Sigmoid colon (tissue), 7 donors: ENCODE results near the gene RASSF1. TPM values are rescaled to one million over a fixed set of nuclear protein-coding genes. Genes with fewer than 3 reads are reported as not detected.

Experiments
- DNase-seq: peaks from one replicate; pipeline ENCODE4 v3.0.0-alpha.2; 2019
- H3K27ac ChIP-seq, 4 donors: fragments of 200-600 bp; sonication (generic); one replicate each; pipeline ENCODE4 v1.5.1; 2016 to 2019; ENCODE audit warnings: mild to moderate bottlenecking in 1 of 4
- H3K27me3 ChIP-seq, 3 donors: fragments of 200-600 bp; sonication (generic); one replicate each; pipeline ENCODE4 v1.5.1; 2019; ENCODE audit warnings: mild to moderate bottlenecking in 1 of 3
- H3K36me3 ChIP-seq, 4 donors: fragments of 200-600 bp; sonication (generic); one replicate each; pipeline ENCODE4 v1.5.1; 2016 to 2019
- H3K4me1 ChIP-seq, 4 donors: fragments of 200-600 bp; sonication (generic); one replicate each; pipeline ENCODE4 v1.5.1; 2017 to 2019
- H3K4me3 ChIP-seq, 4 donors: fragments of 200-600 bp; sonication (generic); one replicate each; pipeline ENCODE4 v1.5.1; 2017 to 2019; ENCODE audit warnings: mild to moderate bottlenecking in 2 of 4, moderate library complexity in 1 of 4
- H3K9me3 ChIP-seq, 4 donors: fragments of 200-600 bp in 3 of 4; sonication (generic) in 3 of 4; one replicate each; pipeline versions ENCODE4 v1.5.1 to v1.6.1; 2013 to 2019
- CTCF ChIP-seq, 4 experiments: fragments of 450-650 bp in 3 of 4; fragments of 200-600 bp in 1 of 4; IDR thresholded peaks; one replicate each; pipeline ENCODE4 v1.5.1; 2016 to 2019; ENCODE audit warnings: antibody characterized with exemption in 4 of 4, mild to moderate bottlenecking in 3 of 4, moderate library complexity in 2 of 4
- EP300 ChIP-seq, 4 donors: sonication (generic); formaldehyde crosslinking; IDR thresholded peaks; one replicate each; pipeline ENCODE4 v1.6.1; 2017; ENCODE audit warnings: antibody characterized with exemption in 4 of 4
- POLR2A ChIP-seq, 2 donors: fragments of 450-650 bp; IDR thresholded peaks; one replicate each; pipeline ENCODE4 v1.6.1; 2016; ENCODE audit warnings: antibody characterized with exemption in 2 of 2, mild to moderate bottlenecking in 2 of 2, moderate library complexity in 2 of 2
- POLR2AphosphoS5 ChIP-seq, 4 donors: sonication (generic); formaldehyde crosslinking; IDR thresholded peaks; one replicate each; pipeline ENCODE4 v1.6.1; 2017; ENCODE audit warnings: antibody characterized with exemption in 4 of 4
- WGBS, 2 donors: extraction: QIAGEN DNeasy Blood & Tissue Kit; methylation state at CpG; one replicate each; pipeline ENCODE4 v1.1.7; 2013; 5-methylcytosine and 5-hydroxymethylcytosine counted together
- intact Hi-C: fragments of 100-400 bp; cut with DNase I; formaldehyde crosslinking; loops from one replicate; pipeline ENCODE4 v1.15.1; 2023
- polyA plus RNA-seq, 3 donors: library from polyadenylated mRNA; stranded (reverse); fragments of 200-250 nt; gene quantifications; one replicate each; pipeline ENCODE4 v1.2.3, GENCODE V29; 2013
- total RNA-seq, 4 donors: library from RNA; depleted of rRNA; stranded (reverse); fragments of >200 nt; gene quantifications; one replicate each; pipeline ENCODE4 v1.1.0, GENCODE V29; 2016
- donor health status: healthy with polysubstance abuse.
- donor health status: Bipolar disorder and iron deficiency.
- donor health status: healthy.

Gene RASSF1
- total and polyA plus RNA-seq, 7 donors = 16.4 to 41.7 (median 27.7) TPM

- Histone ChIP-seq H3K36me3 (no peaks in the 10 kb centered on the region), H3K27ac (peak overlapping the region; percentile 88 to 89 (median 88)), H3K9me3 (no peaks in the 10 kb centered on the region), H3K4me3 (peak overlapping the region; percentile 38 to 69 (median 63)), H3K4me1 (peaks cover 4 to 45% (median 40%) of the 10 kb centered on the region in 4 donors), H3K27me3 (no peaks in the 10 kb centered on the region)
- 1 to 3% methylated on average over 12 of the region's 12 CpGs for WGBS, 2 donors
- intact Hi-C loops = loop anchor here (2.0 kb wide), 1 partner anchor 21 kb away; no protein-coding TSS in a partner anchor
- TF ChIP-seq POLR2AphosphoS5 (IDR thresholded peaks at IDR 0.05) (peak in 1 of 4 donors; percentile 3), POLR2A (IDR thresholded peaks at IDR 0.05) (no peak), EP300 (IDR thresholded peaks at IDR 0.05) (peak in 1 of 4 donors; percentile 12), CTCF (IDR thresholded peaks at IDR 0.05) (no peak)
- no peak for DNase-seq
Measured at GRCh38 chr3:50299638-50299928, 41.1 kb downstream of the RASSF1 start.

DNA sequence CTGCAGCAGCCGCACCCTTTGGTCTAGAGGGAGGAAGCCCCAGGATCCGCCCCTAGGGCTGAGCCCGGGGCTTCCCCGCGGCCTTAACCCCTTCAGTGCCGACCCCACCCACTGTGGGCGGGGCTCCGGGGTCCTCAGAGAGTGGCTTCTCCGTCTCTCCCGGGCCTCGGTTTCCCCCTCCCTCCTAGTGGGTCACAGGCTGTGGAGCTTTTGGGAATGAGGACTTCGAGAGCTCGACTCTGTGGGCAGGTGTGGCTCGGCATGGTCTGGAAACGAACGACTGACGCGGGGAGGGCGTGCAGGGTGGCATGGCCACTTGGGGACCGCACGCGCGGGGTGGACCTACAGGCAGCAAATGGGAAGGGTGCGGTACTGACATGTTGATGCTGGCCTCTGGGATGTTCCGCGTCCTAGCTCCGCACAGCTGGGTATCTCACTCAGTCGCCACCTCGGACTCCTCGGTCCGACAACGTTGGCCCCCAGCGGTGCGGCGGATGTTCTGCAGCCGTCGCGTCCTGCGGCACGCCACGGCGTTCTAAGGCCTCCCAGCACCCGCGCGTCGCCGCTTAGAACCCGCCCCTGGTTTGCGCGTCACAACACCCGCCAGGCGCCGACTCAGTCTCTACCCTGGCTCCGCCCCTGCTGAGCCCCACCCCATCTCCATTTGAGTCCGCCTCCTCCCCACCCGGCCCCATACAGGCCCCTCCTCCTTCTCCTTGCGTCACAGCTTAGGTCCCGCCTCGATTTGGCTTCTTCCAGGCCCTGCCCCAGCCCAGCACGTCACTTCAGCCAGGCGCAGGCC, 41.6 kb downstream of the RASSF1 start, which contains the start of the genes HYAL3 and NAA80:
TSS of gene HYAL3 (minus strand) at position 570 of the 802 bp plus-strand sequence. CDS start 3,803 bp downstream, outside the sequence.
TSS of gene NAA80 (minus strand) at position 570 of the 802 bp plus-strand sequence. CDS start 1,942 bp downstream, outside the sequence.
- DNase-seq = peak; percentile 100
- H3K9me3 ChIP-seq = no peaks in the 10 kb centered on the region
- peak within 1 kb of the TSS; percentile 88 to 89 (median 88) for H3K27ac ChIP-seq
- TF ChIP-seq EP300 (IDR thresholded peaks at IDR 0.05) (no peak), POLR2A (IDR thresholded peaks at IDR 0.05) (peak; percentile 83 to 96), POLR2AphosphoS5 (IDR thresholded peaks at IDR 0.05) (peak; percentile 96 to 97 (median 97)), CTCF (IDR thresholded peaks at IDR 0.05) (peak; percentile 28 to 58 (median 44))
- 0 to 1% methylated on average over 61 of the region's 61 CpGs for WGBS, 2 donors
- H3K4me1 ChIP-seq = peaks cover 4 to 45% (median 40%) of the 10 kb centered on the region in 4 donors
- intact Hi-C loops = loop anchor here (2.0 kb wide), 1 partner anchor 22 kb away; no protein-coding TSS in a partner anchor
- H3K4me3 ChIP-seq = peak within 1 kb of the TSS; percentile 60 to 69 (median 63)
- H3K27me3 ChIP-seq = no peaks in the 10 kb centered on the region
- H3K36me3 ChIP-seq = no peaks in the 10 kb centered on the region

- H3K4me3 ChIP-seq = peak overlapping the region; percentile 60 to 69 (median 63)
- WGBS, 2 donors = 44 to 53% methylated on average over 9 of the region's 9 CpGs
- intact Hi-C loops = loop anchor here (2.0 kb wide), 1 partner anchor 23 kb away; no protein-coding TSS in a partner anchor
- no peaks in the 10 kb centered on the region for H3K9me3 ChIP-seq
- DNase-seq = peak; percentile 71
- TF ChIP-seq POLR2A (IDR thresholded peaks at IDR 0.05) (no peak), POLR2AphosphoS5 (IDR thresholded peaks at IDR 0.05) (no peak), CTCF (IDR thresholded peaks at IDR 0.05) (no peak), EP300 (IDR thresholded peaks at IDR 0.05) (no peak)
- no peaks in the 10 kb centered on the region for H3K36me3 ChIP-seq
- peaks cover 4 to 43% (median 38%) of the 10 kb centered on the region in 4 donors for H3K4me1 ChIP-seq
- H3K27ac ChIP-seq = peak overlapping the region; percentile 88 to 89 (median 88)
- H3K27me3 ChIP-seq = no peaks in the 10 kb centered on the region
Measured at GRCh38 chr3:50297896-50298725, 42.5 kb downstream of the RASSF1 start.

DNA sequence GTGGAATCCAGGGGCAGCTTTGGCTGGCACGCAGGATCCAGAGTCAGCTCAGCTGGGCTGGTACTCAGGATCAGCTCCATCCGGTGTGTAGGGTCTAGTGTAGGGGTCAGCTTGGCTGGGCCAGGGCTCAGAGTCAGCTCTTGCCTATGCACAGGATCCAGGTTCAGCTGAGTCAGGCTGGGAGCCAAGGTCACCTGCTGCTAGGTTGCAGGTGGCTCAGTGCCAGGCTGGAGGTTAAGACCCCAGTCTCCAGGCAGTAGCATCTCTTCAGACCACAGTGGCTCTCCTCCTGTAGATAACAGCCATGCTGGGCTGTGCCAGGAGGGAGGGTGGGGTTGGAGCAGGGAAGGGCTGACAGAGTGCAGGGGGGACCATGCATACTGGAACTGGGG, 43.3 kb downstream of the RASSF1 start:
- 89 to 95% methylated on average over 2 of the region's 2 CpGs for WGBS, 2 donors
- TF ChIP-seq EP300 (IDR thresholded peaks at IDR 0.05) = no peak
- no peak for TF ChIP-seq POLR2A (IDR thresholded peaks at IDR 0.05)
- TF ChIP-seq POLR2AphosphoS5 (IDR thresholded peaks at IDR 0.05) = no peak
- no peak for TF ChIP-seq CTCF (IDR thresholded peaks at IDR 0.05)
- intact Hi-C loops = no loop called here
- no peaks in the 10 kb centered on the region for H3K36me3 ChIP-seq
- no peak overlapping the region for H3K4me3 ChIP-seq
- H3K27ac ChIP-seq = no peak overlapping the region
- H3K9me3 ChIP-seq = no peaks in the 10 kb centered on the region
- H3K4me1 ChIP-seq = peaks cover 4 to 43% (median 37%) of the 10 kb centered on the region in 4 donors
- no peaks in the 10 kb centered on the region for H3K27me3 ChIP-seq
- peak; percentile 79 for DNase-seq
